ENCODE data around the gene NPIPA7. TPM values are rescaled to one million over a fixed set of nuclear protein-coding genes. Genes with fewer than 3 reads are reported as not detected.
"Not testable (repeated sequence)": the region's sequence is repeated elsewhere in the genome, so short reads cannot be mapped to it uniquely, and the experiment has no call there.

Gene NPIPA7
- total RNA-seq, 4 donors from 2014 or later: 1.0 to 11.8 (median 7.9) TPM

DNA sequence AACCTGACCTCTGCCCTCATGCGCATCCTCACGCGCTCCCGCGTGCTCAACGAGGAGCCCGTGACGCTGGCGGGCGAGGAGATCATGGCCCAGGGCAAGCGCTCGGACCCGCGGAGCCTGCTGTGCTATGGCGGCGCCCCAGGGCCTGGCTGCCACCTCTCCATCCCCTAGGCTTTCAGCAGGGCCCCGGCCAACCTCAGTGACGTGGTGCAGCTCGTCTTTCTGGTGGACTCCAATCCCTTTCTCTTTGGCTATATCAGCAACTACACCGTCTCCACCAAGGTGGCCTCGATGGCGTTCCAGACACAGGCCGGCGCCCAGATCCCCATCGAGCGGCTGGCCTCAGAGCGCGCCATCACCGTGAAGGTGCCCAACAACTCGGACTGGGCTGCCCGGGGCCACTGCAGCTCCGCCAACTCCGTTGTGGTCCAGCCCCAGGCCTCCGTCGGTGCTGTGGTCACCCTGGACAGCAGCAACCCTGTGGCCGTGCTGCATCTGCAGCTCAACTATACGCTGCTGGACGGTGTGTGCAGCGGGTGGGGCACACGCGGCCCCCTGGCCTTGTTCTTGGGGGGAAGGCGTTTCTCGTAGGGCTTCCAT is 7.7 kb upstream of the NPIPA7 start:
- H3K4me1 ChIP-seq; H3K36me3 ChIP-seq; H3K9me3 ChIP-seq; DNase-seq; H3K4me3 ChIP-seq (replicated peaks in 1 of 3); intact Hi-C loops (cut with DNase I); H3K27ac ChIP-seq; H3K27me3 ChIP-seq: not testable (repeated sequence)
- 76 to 95% methylated on average over 5 to 12 of the region's 43 CpGs for WGBS, 2 donors

DNA sequence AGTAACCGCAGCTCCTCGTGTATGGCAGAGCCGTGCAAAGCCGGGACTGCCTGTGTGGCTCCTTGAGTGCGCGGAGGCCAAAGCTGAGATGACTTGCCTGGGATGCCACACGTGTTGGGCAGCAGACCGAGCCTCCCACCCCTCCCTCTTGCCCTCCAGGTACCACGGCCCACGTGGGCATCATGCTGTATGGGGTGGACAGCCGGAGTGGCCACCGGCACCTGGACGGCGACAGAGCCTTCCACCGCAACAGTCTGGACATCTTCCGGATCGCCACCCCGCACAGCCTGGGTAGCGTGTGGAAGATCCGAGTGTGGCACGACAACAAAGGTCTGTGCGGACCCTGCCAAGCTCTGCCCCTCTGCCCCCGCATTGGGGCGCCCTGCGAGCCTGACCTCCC is 4.7 kb upstream of the NPIPA7 start:
- DNase-seq; H3K9me3 ChIP-seq; H3K4me1 ChIP-seq; H3K27me3 ChIP-seq; H3K27ac ChIP-seq; H3K36me3 ChIP-seq; intact Hi-C loops (cut with DNase I); H3K4me3 ChIP-seq (replicated peaks in 1 of 3): not testable (repeated sequence)
- no CpG with 5 or more reads among the region's 25 CpGs for WGBS, 2 donors

DNA sequence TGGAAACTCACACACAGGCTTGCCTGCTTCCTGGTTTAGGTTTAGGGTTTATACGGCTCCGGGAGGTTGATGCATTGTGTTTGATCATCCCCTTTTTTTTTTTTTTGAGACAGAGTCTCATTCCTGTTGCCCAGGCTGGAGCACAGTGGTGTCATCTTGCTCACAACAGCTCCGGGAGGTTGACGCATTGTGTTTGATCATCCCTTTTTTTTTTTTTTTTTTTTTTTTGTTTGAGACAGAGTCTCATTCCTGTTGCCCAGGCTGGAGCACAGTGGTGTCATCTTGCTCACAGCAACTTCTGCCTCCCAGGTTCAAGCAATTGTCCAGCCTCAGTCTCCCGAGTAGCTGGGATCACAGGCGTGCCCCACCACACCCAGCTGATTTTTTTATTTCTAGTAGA is 20.7 kb downstream of the NPIPA7 start:
- H3K27me3 ChIP-seq; DNase-seq; intact Hi-C loops (cut with DNase I); H3K9me3 ChIP-seq; H3K36me3 ChIP-seq; H3K4me1 ChIP-seq; H3K4me3 ChIP-seq (replicated peaks in 1 of 3); H3K27ac ChIP-seq: not testable (repeated sequence)
- no CpG with 5 or more reads among the region's 6 CpGs for WGBS, 2 donors

DNA sequence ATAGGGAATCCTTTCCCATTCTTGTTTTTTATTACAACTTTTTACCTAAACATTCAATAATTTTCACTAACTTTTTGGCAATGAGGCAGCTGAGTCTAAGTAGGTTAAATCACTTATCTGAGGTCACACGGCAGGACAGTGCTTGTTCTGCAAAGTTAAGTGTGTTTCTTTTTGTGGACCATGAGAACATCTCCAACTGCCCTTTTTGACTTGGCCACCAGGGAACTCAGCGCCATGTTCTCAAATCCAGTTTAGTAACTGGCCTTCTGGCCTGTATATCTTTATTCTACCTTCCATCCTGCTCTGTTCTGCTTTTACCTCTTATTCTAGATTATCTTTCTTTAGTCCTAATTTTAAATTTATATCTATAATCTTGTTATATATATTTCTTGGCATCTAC is 23.4 kb downstream of the NPIPA7 start:
- DNase-seq; H3K27me3 ChIP-seq; H3K36me3 ChIP-seq; intact Hi-C loops (cut with DNase I); H3K27ac ChIP-seq; H3K4me3 ChIP-seq (replicated peaks in 1 of 3); H3K4me1 ChIP-seq; H3K9me3 ChIP-seq: not testable (repeated sequence)
- no CpG with 5 or more reads among the region's 2 CpGs for WGBS, 2 donors

DNA sequence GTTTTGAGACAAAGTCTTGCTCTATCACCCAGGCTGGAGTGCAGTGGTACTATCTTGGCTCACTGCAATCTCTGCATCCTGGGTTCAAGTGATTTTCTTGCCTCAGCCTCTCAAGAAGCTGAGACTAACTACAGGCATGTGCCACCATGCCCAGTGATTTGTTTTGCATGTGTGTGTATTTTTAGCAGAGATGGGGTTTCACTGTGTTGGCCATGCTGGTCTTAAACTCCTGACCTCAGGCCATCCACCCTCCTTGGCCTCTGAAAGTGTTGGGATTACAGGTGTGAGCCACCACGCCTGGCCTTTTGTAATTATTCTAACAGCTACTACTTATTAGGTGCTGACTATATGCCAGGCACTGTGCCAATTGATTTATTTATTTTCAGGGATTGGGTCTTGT is 25.3 kb downstream of the NPIPA7 start:
- DNase-seq; H3K27ac ChIP-seq; H3K36me3 ChIP-seq; H3K9me3 ChIP-seq; H3K4me3 ChIP-seq (replicated peaks in 1 of 3); H3K27me3 ChIP-seq; H3K4me1 ChIP-seq; intact Hi-C loops (cut with DNase I): not testable (repeated sequence)
- no CpG with 5 or more reads among the region's 1 CpG for WGBS, 2 donors

DNA sequence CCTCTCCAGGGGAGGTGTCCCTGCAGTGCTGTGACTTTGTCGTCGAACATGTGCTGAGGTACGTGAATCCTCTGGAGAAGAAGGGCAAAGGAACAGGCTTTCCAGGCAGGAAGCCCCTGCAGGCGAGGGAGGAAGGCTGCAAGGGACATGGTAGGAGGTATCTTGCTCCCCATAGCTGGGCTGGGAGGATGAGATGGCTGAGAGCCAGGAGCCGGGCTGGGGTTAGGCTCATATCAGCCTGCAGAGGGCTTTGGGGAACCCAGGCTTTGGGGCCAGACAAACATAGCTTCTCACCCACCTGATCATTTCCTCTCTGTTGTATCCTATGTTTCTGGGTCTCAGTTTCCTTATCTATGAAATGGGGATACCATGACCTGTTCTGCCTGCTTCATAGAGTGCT is 26.5 kb downstream of the NPIPA7 start:
- no CpG with 5 or more reads among the region's 5 CpGs for WGBS, 2 donors
- H3K36me3 ChIP-seq; H3K4me3 ChIP-seq (replicated peaks in 1 of 3); H3K9me3 ChIP-seq; H3K27me3 ChIP-seq; DNase-seq; H3K27ac ChIP-seq; H3K4me1 ChIP-seq; intact Hi-C loops (cut with DNase I): not testable (repeated sequence)

DNA sequence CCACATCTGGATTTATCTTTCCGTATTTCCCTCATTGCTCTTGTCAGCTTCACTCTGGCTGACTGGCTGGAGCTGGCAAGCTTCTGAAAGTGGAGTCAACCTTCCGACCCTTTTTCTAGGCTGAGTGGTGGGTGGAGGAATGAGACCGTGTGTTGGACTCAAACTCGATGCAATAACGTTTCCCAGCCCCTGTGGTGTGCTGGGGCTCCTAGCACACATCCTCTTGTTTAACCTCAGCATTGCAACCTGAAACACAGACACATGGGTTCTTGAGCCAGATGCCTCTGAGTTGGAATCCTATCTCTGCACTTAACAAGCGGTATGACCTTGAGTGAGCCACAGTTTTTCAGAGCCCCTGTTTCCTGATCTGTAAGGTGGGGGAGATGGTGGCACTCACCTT is 29.5 kb downstream of the NPIPA7 start:
- H3K27ac ChIP-seq; H3K9me3 ChIP-seq; H3K4me1 ChIP-seq; intact Hi-C loops (cut with DNase I); H3K4me3 ChIP-seq (replicated peaks in 1 of 3); DNase-seq; H3K36me3 ChIP-seq; H3K27me3 ChIP-seq: not testable (repeated sequence)
- WGBS, 2 donors: no CpG with 5 or more reads among the region's 6 CpGs

DNA sequence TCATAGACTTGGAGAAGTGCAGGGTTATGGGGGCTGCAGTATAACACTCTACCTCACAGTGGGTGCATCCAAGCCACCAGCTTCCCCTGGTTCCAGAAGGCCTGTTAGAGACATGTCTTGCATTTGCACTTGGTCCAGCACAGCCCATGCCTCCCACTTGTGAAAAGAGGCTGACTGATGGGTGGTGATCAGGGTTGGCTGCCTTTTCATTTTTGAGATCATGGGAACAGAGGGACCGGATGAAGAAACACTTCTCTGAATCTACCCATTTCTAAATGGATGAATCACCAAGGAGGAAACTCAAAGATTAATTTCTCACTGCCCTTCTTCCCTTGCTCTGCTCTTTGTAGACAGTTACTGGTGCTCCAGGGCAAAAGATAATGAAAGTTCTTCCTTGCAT is 34.8 kb downstream of the NPIPA7 start:
- H3K36me3 ChIP-seq; H3K4me3 ChIP-seq (replicated peaks in 1 of 3); H3K4me1 ChIP-seq; DNase-seq; H3K27me3 ChIP-seq; intact Hi-C loops (cut with DNase I); H3K9me3 ChIP-seq; H3K27ac ChIP-seq: not testable (repeated sequence)
- WGBS, 2 donors: no CpG with 5 or more reads among the region's 1 CpG

DNA sequence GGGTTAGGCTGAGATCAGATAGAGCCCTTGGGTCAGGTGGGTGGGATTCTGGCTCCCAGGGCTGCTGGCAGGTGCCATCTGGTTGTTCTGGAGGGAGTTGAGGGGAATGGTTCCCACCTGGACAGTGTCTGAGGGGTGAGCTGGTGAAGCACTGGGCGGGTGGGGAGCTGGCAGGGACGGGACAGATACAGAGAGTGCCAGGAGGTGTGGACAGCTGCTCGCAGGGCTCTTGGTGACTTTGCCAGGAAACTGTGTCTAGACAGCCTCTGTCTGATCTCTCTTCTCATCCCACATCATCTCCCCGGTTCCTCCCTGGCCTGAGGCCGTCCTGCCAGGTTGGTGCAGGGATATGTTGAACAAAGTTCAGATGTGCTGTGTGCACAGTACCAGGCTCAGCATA is 38.1 kb downstream of the NPIPA7 start:
- not testable (repeated sequence) for H3K36me3 ChIP-seq; H3K4me3 ChIP-seq (replicated peaks in 1 of 3)
- WGBS, 2 donors: no CpG with 5 or more reads among the region's 5 CpGs

DNA sequence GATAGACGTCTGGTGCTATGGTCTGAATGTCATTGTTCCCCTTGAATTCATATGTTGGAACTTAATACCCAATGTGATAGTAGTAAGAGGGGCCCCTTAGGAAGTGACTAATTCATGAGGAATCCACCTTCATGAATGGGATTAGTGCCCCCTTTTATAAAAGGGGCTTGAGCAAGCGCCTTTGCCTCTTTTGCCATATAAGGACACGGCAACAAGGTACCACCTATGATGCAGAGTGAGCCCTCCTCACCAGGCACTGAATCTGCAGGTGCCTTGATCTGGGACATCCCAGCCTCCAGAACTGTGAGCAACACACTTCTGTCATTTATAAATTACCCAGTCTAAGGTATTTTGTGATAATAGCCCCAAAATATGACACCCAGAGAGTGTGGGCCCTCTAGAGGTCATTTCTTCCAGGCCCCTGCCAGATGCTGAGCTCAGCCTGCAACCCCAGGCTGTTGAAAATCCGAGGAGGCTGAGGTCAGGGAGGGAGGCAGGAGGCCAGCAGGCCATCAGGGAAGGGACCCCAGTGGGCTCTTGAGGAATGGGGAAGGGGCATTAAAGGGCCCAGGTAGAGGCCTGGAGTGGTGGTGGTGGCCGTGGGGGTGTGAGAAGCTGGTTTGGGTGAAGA is 39.1 kb downstream of the NPIPA7 start:
- H3K4me3 ChIP-seq (replicated peaks in 1 of 3); H3K9me3 ChIP-seq; DNase-seq; H3K4me1 ChIP-seq; H3K27ac ChIP-seq; H3K36me3 ChIP-seq; H3K27me3 ChIP-seq; intact Hi-C loops (cut with DNase I): not testable (repeated sequence)
- WGBS, 2 donors: 50 to 57% methylated on average over 1 of the region's 5 CpGs

More for the DNA sequence above, 38.1 kb downstream of the NPIPA7 start:
- H3K4me1 ChIP-seq; H3K9me3 ChIP-seq; intact Hi-C loops (cut with DNase I); DNase-seq; H3K27ac ChIP-seq; H3K27me3 ChIP-seq: not testable (repeated sequence)

DNA sequence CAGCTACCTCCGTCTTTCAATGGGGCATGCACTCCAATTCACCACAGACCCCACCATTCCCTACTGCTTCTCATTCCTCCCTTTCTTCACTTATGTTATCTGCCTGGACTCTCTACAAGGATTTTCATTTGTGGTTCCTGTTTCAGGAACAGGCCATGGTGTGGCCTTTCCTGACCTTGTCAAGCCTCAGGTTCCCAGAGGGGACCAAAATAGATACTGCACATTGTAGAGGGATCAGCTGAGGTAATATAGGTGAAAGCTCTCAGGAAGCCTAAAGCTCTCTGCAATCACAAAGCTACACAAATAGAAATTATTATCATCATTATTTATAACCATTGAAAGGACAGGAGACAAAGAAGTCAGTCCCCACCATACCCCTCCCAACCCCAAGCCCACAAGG is 41.6 kb downstream of the NPIPA7 start:
- DNase-seq; intact Hi-C loops (cut with DNase I); H3K27ac ChIP-seq; H3K4me1 ChIP-seq; H3K36me3 ChIP-seq; H3K4me3 ChIP-seq (replicated peaks in 1 of 3); H3K9me3 ChIP-seq; H3K27me3 ChIP-seq: not testable (repeated sequence)
- 75% methylated on average over 1 of the region's 1 CpG; no CpG with 5 or more reads in 1 of the 2 donors for WGBS, 2 donors

DNA sequence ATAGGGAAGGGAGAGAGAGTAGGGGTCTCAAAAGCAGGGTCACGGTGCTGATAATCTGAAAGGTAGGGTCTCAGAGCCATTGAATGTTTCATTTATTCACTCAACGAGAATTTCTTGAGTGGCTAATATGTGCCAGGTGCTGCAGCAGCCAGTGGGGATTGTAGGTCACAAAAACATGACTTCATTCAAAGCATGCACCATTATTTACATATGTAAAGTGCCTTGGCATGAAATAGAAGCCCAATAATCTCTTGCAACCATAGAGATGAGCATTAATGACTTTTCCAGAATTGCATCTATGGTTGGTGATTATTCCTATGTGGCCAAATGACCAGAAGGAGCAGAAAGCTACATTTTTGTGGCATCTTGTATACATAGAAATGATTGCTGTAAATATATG is 46.2 kb downstream of the NPIPA7 start:
- DNase-seq; H3K4me3 ChIP-seq (replicated peaks in 1 of 3); H3K36me3 ChIP-seq; intact Hi-C loops (cut with DNase I); H3K27ac ChIP-seq; H3K9me3 ChIP-seq; H3K27me3 ChIP-seq; H3K4me1 ChIP-seq: not testable (repeated sequence)
- WGBS, 2 donors: no CpG with 5 or more reads among the region's 2 CpGs

DNA sequence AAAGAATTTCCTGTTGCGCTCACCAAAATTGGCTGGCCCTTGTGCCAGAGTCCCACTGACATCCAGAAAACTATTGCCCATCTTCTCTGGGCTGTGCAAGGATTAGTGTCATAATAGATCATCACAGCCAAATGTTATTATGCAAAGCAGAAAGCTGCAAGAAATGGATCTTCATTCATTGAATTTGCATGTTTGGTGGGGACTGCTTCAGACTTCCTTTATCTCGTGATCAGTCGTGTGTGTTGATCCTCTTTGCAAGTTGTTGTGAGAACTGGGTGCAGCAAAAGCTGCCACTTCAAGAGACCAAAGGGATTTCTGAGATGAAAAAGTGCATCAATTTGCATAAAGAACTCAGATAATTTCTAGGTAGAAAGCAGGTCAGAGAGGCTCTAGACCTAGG is 52.2 kb downstream of the NPIPA7 start:
- H3K9me3 ChIP-seq; H3K27me3 ChIP-seq; intact Hi-C loops (cut with DNase I); H3K27ac ChIP-seq; DNase-seq; H3K36me3 ChIP-seq; H3K4me1 ChIP-seq; H3K4me3 ChIP-seq (replicated peaks in 1 of 3): not testable (repeated sequence)
- WGBS, 2 donors: 24% methylated on average over 2 of the region's 3 CpGs
